ENCODE results near the gene KRTAP4-3.
"Not testable (repeated sequence)": the region's sequence is repeated elsewhere in the genome, so short reads cannot be mapped to it uniquely, and the experiment has no call there.

The KRTAP4-3 gene

GRCh38 chr17:41117846-41118386, 50.1 kb downstream of the KRTAP4-3 start, which contains the start of gene KRTAP4-11:
Gene KRTAP4-11 (minus strand): TSS chr17:41118373. CDS start chr17:41118315, 58 bp downstream.
- not testable (repeated sequence) for DNase-seq (ENCODE audit: low spot score)
